Hindlimb muscle (tissue), 1 donor: ENCODE results near the gene TUBA1C. TPM values are rescaled to one million over a fixed set of nuclear protein-coding genes. Genes with fewer than 3 reads are reported as not detected.
"Not testable (repeated sequence)": the region's sequence is repeated elsewhere in the genome, so short reads cannot be mapped to it uniquely, and the experiment has no call there.

Experiments used
- DNase-seq: peaks from one replicate; pipeline ENCODE4 v3.0.0-alpha.2; 2013
- polyA plus RNA-seq: library from polyadenylated mRNA; unstranded; fragments of 120-200 nt; gene quantifications from one replicate; pipeline ENCODE4 v1.2.1, GENCODE V29; 2013; ENCODE audit not compliant: insufficient read length

TUBA1C gene
- polyA plus RNA-seq, 1 donor, result 53.7 TPM

DNA sequence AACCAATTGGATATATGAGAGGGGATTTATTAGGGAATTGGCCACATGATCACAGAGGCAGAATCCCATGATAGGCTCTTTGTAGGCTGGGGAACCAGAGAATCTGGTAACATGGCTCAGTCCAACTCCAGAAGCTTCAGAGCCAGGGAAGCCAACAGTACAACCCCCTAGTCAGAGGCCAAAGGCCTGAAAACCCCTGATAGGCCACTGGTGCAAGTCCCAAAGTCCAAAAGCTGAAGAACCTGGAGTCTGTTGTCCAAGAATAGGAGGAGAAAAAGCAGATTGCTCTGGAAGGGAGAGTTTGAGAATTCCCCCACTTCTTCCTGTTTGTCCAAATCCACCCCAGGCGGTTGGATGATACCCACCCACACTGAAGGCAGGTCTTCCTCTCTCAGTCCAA, 49.9 kb downstream of the TUBA1C start:
- DNase-seq, result no peak

DNA sequence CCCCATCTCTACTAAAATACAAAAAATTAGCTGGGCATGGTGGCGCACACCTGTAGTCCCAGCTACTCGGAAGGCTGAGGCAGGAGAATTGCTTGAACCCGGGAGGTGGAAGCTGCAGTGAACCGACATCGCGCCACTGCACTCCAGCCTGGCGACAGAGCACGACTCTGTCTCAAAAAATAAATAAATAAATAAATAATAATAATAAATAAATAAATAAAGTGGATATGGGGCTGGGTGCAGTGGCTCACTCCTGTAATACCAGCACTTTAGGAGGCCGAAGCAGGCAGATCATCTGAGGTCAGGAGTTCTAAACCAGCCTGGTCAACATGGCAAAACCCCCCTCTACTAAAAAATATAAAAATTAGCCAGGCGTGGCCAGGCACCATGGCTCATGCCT, 52.2 kb downstream of the TUBA1C start:
- not testable (repeated sequence) for DNase-seq

GRCh38 chr12:49320411-49321103, 55.7 kb downstream of the TUBA1C start:
- DNase-seq, result not testable (repeated sequence)

DNA sequence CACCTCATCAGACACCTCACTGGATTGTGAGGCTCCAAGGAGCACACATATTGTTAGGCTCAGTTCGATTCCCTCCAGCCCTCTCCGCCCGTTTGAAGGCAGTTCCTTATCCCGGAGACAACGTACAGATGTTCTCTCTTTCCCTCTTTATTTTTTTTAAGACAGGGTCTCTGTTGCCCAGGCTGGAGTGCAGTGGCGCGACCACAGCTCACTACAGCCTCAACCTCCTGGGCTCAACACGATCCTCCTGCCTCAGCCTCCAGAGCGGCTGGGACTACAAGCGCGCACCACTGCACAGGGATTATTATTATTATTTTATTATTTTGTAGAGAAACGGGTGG, 57.5 kb downstream of the TUBA1C start:
- no peak for DNase-seq

- DNase-seq, result peak; percentile 98
Measured at GRCh38 chr12:49322708-49323523, 58.0 kb downstream of the TUBA1C start, which contains the start of gene TROAP. TROAP (plus strand) TSS chr12:49323255; CDS start chr12:49323609, 354 bp downstream.

DNA sequence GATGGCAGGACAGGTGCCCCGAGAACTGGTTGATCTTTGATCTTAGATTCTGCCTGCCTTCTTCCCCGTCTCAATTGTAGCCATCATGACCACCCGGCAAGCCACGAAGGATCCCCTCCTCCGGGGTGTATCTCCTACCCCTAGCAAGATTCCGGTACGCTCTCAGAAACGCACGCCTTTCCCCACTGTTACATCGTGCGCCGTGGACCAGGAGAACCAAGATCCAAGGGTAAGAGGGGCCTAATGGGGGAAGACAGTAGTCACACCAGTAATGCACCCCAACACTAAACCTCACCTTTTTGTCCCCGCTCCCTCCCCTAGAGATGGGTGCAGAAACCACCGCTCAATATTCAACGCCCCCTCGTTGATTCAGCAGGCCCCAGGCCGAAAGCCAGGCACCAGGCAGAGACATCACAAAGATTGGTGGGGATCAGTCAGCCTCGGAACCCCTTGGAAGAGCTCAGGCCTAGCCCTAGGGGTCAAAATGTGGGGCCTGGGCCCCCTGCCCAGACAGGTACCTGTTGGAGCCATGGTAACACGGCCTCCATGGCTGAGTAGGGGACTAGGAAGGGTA, 58.7 kb downstream of the TUBA1C start:
- DNase-seq, result no peak

Other genes starting within 250 kb of the TUBA1C start
- gene PRKAG1, start 246.3 kb upstream of the TUBA1C start, polyA plus RNA-seq, result 57.6 TPM
- 53.2 TPM for gene KMT2D, start 204.3 kb upstream of the TUBA1C start, polyA plus RNA-seq
- 2.2 TPM for gene RHEBL1, start 195.1 kb upstream of the TUBA1C start, polyA plus RNA-seq
- gene DHH, start 170.3 kb upstream of the TUBA1C start, polyA plus RNA-seq, result 0.84 TPM
- 50.3 TPM for gene LMBR1L, start 154.2 kb upstream of the TUBA1C start, polyA plus RNA-seq
- 835 TPM for gene TUBA1B, start 133.7 kb upstream of the TUBA1C start, polyA plus RNA-seq
- 757 TPM for gene TUBA1A, start 76.0 kb upstream of the TUBA1C start, polyA plus RNA-seq
- 1.4 TPM for gene PRPH, start 30.1 kb downstream of the TUBA1C start, polyA plus RNA-seq
- 10.0 TPM for gene TROAP, start 58.2 kb downstream of the TUBA1C start, polyA plus RNA-seq
- gene C1QL4, start 72.1 kb downstream of the TUBA1C start, polyA plus RNA-seq, result not detected
- 0.39 TPM for gene DNAJC22, start 81.8 kb downstream of the TUBA1C start, polyA plus RNA-seq
- 27.2 TPM for gene SPATS2, start 102.4 kb downstream of the TUBA1C start, polyA plus RNA-seq